ENCODE data around the gene ISOC1.

ISOC1 gene

GRCh38 chr5:129137637-129138036, 43.1 kb downstream of the ISOC1 start:
- no peak for DNase-seq

GRCh38 chr5:129141078-129141477, 46.5 kb downstream of the ISOC1 start:
- DNase-seq, result no peak

GRCh38 chr5:129141696-129142095, 47.1 kb downstream of the ISOC1 start:
- no peak for DNase-seq

GRCh38 chr5:129155876-129156275, 61.3 kb downstream of the ISOC1 start:
- DNase-seq, result no peak

GRCh38 chr5:129161830-129162229, 67.3 kb downstream of the ISOC1 start:
- no peak for DNase-seq

Data from NK-92 treated with Interleukin-12 subunit alpha and Interleukin-12 subunit beta, amount 100 ng/mL, for 24 hours (cell line).